ENCODE data around the gene OR6M1. TPM values are rescaled to one million over a fixed set of nuclear protein-coding genes. Genes with fewer than 3 reads are reported as not detected.

The OR6M1 gene
- polyA plus RNA-seq, 2 of the 4 experiments (the other 2 are of a cell fraction): not detected

DNA sequence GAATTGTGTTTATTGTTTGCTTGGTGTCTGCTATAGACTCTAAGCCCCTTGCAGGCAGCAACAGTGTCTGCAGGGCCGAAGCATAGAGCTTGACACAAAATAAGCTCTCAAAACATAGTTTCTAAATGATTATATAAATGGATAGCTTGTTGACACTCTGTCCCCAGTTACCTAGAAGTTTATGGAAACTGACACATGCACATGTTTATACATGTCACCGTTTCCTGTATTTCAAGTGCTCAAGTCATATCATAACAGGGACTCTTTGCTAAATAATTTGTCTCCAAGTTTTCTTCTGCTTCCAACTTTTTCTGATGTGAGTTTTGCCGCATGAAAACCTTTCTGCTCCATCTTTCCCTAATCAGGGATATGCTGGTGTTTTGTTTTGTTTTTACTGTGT is 48.2 kb downstream of the OR6M1 start:
- H3K4me1 ChIP-seq: no peaks in the 10 kb centered on the region
- DNase-seq (ENCODE audit: low read depth in 1 of 2, low spot score in 1 of 2): no peak
- H3K27ac ChIP-seq: no peak overlapping the region
- ATAC-seq: no peak
- WGBS (ENCODE audit: missing lambda C conversion rate): 17% methylated on average over 3 of the region's 3 CpGs
- ChIA-PET POLR2A (no interaction called here), CTCF (no interaction called here)
- no peaks in the 10 kb centered on the region for H3K9me3 ChIP-seq
- no peak for FAIRE-seq
- no peak overlapping the region for H3K4me2 ChIP-seq
- TF ChIP-seq BHLHE40 (IDR thresholded peaks at IDR 0.05; ENCODE audit: low read depth, low read length) (no peak), NPAS2 (CRISPR knock-in tag; IDR thresholded peaks at IDR 0.05; ENCODE audit: borderline replicate concordance) (no peak), JUNB (IDR thresholded peaks at IDR 0.05) (no peak), HEYL (CRISPR knock-in tag; IDR thresholded peaks at IDR 0.05) (no peak)
- no peak overlapping the region for H3K4me3 ChIP-seq

DNA sequence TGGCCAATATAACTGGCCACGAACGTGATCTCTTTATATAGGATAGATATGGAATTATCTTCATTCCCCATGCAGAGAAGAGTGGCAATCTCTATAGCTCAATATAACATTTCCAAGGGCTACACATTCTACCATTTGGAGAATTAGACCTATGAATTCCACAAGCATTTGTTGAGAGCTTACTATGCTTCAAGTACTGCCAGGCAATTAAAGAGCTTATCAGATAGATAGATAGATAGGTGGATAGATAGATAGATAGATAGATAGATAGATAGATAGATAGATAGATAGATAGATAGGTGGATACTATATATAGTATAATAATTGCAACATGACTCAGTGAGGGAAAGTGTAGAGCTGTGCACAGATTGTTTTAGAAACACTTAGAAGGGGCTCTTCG is 50.3 kb downstream of the OR6M1 start:
- CTCF ChIA-PET: no interaction called here
- 0% methylated on average over 3 of the region's 3 CpGs for WGBS (ENCODE audit: missing lambda C conversion rate)
- POLR2A ChIA-PET: no interaction called here
- DNase-seq (ENCODE audit: low read depth in 1 of 2, low spot score in 1 of 2) (no peak), ATAC-seq (no peak), FAIRE-seq (no peak)
- Histone ChIP-seq H3K4me1 (no peaks in the 10 kb centered on the region), H3K4me3 (no peak overlapping the region), H3K9me3 (no peaks in the 10 kb centered on the region), H3K27ac (no peak overlapping the region), H3K4me2 (no peak overlapping the region)
- TF ChIP-seq EP300 (IDR thresholded peaks at IDR 0.05) (no peak), RCOR1 (IDR thresholded peaks at IDR 0.05; ENCODE audit: low read depth, low read length) (no peak), NFE2L2 (conservative IDR thresholded peaks at IDR 0.05; ENCODE audit: low read length) (no peak), KDM1A (IDR thresholded peaks at IDR 0.05; ENCODE audit: low read depth) (no peak), FOSL2 (IDR thresholded peaks at IDR 0.05) (no peak), FOSL2 (CRISPR knock-in tag; IDR thresholded peaks at IDR 0.05) (no peak), HOXB13 (CRISPR knock-in tag; IDR thresholded peaks at IDR 0.05; ENCODE audit: low read depth) (no peak), TP53 (CRISPR knock-in tag; IDR thresholded peaks at IDR 0.05) (no peak), NPAS2 (CRISPR knock-in tag; IDR thresholded peaks at IDR 0.05; ENCODE audit: borderline replicate concordance) (no peak), POLR2A (IDR thresholded peaks at IDR 0.05; ENCODE audit: low read length) (no peak), ZFP36 (IDR thresholded peaks at IDR 0.05; ENCODE audit: borderline replicate concordance, partially characterized antibody) (no peak), CBX2 (IDR thresholded peaks at IDR 0.05; ENCODE audit: borderline replicate concordance, low read depth) (no peak), CHD2 (IDR thresholded peaks at IDR 0.05; ENCODE audit: low read length, partially characterized antibody) (no peak), HOXB5 (CRISPR knock-in tag; IDR thresholded peaks at IDR 0.05) (no peak), HOXA7 (CRISPR knock-in tag; IDR thresholded peaks at IDR 0.05) (no peak)
- TF ChIP-seq, protein P1, sequence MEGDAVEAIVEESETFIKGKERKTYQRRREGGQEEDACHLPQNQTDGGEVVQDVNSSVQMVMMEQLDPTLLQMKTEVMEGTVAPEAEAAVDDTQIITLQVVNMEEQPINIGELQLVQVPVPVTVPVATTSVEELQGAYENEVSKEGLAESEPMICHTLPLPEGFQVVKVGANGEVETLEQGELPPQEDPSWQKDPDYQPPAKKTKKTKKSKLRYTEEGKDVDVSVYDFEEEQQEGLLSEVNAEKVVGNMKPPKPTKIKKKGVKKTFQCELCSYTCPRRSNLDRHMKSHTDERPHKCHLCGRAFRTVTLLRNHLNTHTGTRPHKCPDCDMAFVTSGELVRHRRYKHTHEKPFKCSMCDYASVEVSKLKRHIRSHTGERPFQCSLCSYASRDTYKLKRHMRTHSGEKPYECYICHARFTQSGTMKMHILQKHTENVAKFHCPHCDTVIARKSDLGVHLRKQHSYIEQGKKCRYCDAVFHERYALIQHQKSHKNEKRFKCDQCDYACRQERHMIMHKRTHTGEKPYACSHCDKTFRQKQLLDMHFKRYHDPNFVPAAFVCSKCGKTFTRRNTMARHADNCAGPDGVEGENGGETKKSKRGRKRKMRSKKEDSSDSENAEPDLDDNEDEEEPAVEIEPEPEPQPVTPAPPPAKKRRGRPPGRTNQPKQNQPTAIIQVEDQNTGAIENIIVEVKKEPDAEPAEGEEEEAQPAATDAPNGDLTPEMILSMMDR (IDR thresholded peaks at IDR 0.05): no peak
- TF ChIP-seq, protein P2, sequence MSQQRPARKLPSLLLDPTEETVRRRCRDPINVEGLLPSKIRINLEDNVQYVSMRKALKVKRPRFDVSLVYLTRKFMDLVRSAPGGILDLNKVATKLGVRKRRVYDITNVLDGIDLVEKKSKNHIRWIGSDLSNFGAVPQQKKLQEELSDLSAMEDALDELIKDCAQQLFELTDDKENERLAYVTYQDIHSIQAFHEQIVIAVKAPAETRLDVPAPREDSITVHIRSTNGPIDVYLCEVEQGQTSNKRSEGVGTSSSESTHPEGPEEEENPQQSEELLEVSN (IDR thresholded peaks at IDR 0.05; ENCODE audit: borderline replicate concordance, low read depth): no peak
- TF ChIP-seq, protein P3, sequence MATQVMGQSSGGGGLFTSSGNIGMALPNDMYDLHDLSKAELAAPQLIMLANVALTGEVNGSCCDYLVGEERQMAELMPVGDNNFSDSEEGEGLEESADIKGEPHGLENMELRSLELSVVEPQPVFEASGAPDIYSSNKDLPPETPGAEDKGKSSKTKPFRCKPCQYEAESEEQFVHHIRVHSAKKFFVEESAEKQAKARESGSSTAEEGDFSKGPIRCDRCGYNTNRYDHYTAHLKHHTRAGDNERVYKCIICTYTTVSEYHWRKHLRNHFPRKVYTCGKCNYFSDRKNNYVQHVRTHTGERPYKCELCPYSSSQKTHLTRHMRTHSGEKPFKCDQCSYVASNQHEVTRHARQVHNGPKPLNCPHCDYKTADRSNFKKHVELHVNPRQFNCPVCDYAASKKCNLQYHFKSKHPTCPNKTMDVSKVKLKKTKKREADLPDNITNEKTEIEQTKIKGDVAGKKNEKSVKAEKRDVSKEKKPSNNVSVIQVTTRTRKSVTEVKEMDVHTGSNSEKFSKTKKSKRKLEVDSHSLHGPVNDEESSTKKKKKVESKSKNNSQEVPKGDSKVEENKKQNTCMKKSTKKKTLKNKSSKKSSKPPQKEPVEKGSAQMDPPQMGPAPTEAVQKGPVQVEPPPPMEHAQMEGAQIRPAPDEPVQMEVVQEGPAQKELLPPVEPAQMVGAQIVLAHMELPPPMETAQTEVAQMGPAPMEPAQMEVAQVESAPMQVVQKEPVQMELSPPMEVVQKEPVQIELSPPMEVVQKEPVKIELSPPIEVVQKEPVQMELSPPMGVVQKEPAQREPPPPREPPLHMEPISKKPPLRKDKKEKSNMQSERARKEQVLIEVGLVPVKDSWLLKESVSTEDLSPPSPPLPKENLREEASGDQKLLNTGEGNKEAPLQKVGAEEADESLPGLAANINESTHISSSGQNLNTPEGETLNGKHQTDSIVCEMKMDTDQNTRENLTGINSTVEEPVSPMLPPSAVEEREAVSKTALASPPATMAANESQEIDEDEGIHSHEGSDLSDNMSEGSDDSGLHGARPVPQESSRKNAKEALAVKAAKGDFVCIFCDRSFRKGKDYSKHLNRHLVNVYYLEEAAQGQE (IDR thresholded peaks at IDR 0.05): no peak
- TF ChIP-seq, protein P4, sequence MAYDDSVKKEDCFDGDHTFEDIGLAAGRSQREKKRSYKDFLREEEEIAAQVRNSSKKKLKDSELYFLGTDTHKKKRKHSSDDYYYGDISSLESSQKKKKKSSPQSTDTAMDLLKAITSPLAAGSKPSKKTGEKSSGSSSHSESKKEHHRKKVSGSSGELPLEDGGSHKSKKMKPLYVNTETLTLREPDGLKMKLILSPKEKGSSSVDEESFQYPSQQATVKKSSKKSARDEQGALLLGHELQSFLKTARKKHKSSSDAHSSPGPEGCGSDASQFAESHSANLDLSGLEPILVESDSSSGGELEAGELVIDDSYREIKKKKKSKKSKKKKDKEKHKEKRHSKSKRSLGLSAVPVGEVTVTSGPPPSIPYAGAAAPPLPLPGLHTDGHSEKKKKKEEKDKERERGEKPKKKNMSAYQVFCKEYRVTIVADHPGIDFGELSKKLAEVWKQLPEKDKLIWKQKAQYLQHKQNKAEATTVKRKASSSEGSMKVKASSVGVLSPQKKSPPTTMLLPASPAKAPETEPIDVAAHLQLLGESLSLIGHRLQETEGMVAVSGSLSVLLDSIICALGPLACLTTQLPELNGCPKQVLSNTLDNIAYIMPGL (CRISPR knock-in tag; IDR thresholded peaks at IDR 0.05; ENCODE audit: borderline replicate concordance): no peak

Small RNA genes within 50 kb of the gene (small RNA-seq; reads per million reads assigned to genes)
- gene RNU1-21P: 0 to 0.19 (median 0.02) reads per million in 6 experiments

Other genes with a start within 250 kb of the OR6M1 start
- 0.37 and 0.40 TPM in 2 replicates for gene SCN3B, start 151.7 kb downstream of the OR6M1 start, polyA plus RNA-seq (2011; rRNA removed)
- gene SCN3B, start 151.7 kb downstream of the OR6M1 start, polyA plus RNA-seq (2017; fragmentation: RNase III; extraction: RNeasy Plus Mini Kit Qiagen cat#74134 plus additional on column Dnase treatment): 0.17 to 0.25 TPM (median 0.18 TPM) in 3 replicates
- 14.2 and 14.4 TPM in 2 replicates for gene ZNF202, start 64.7 kb downstream of the OR6M1 start, polyA plus RNA-seq (2011; rRNA removed)
- gene ZNF202, start 64.7 kb downstream of the OR6M1 start, polyA plus RNA-seq (2017; fragmentation: RNase III; extraction: RNeasy Plus Mini Kit Qiagen cat#74134 plus additional on column Dnase treatment): 10.0 to 12.9 TPM (median 11.9 TPM) in 3 replicates
- not detected in 2 replicates for gene OR6X1, start 51.8 kb downstream of the OR6M1 start, polyA plus RNA-seq (2011; rRNA removed)
- gene OR6X1, start 51.8 kb downstream of the OR6M1 start, polyA plus RNA-seq (2017; fragmentation: RNase III; extraction: RNeasy Plus Mini Kit Qiagen cat#74134 plus additional on column Dnase treatment): not detected in 3 replicates
- gene TMEM225, start 79.3 kb upstream of the OR6M1 start, polyA plus RNA-seq (2011; rRNA removed): not detected in 2 replicates
- not detected in 3 replicates for gene TMEM225, start 79.3 kb upstream of the OR6M1 start, polyA plus RNA-seq (2017; fragmentation: RNase III; extraction: RNeasy Plus Mini Kit Qiagen cat#74134 plus additional on column Dnase treatment)
- gene OR8D4, start 95.8 kb upstream of the OR6M1 start, polyA plus RNA-seq (2011; rRNA removed): not detected in 2 replicates
- not detected in 3 replicates for gene OR8D4, start 95.8 kb upstream of the OR6M1 start, polyA plus RNA-seq (2017; fragmentation: RNase III; extraction: RNeasy Plus Mini Kit Qiagen cat#74134 plus additional on column Dnase treatment)
- not detected in 2 replicates for gene OR4D5, start 133.3 kb upstream of the OR6M1 start, polyA plus RNA-seq (2011; rRNA removed)
- not detected in 3 replicates for gene OR4D5, start 133.3 kb upstream of the OR6M1 start, polyA plus RNA-seq (2017; fragmentation: RNase III; extraction: RNeasy Plus Mini Kit Qiagen cat#74134 plus additional on column Dnase treatment)
- gene OR6T1, start 137.5 kb upstream of the OR6M1 start, polyA plus RNA-seq (2011; rRNA removed): not detected in 2 replicates
- not detected in 3 replicates for gene OR6T1, start 137.5 kb upstream of the OR6M1 start, polyA plus RNA-seq (2017; fragmentation: RNase III; extraction: RNeasy Plus Mini Kit Qiagen cat#74134 plus additional on column Dnase treatment)
- gene OR10S1, start 171.4 kb upstream of the OR6M1 start, polyA plus RNA-seq (2011; rRNA removed): not detected in 2 replicates
- gene OR10S1, start 171.4 kb upstream of the OR6M1 start, polyA plus RNA-seq (2017; fragmentation: RNase III; extraction: RNeasy Plus Mini Kit Qiagen cat#74134 plus additional on column Dnase treatment): not detected in 3 replicates
- gene OR10G6, start 188.8 kb upstream of the OR6M1 start, polyA plus RNA-seq (2011; rRNA removed): not detected in 2 replicates
- gene OR10G6, start 188.8 kb upstream of the OR6M1 start, polyA plus RNA-seq (2017; fragmentation: RNase III; extraction: RNeasy Plus Mini Kit Qiagen cat#74134 plus additional on column Dnase treatment): not detected in 3 replicates
- not detected in 2 replicates for gene OR10G4, start 206.6 kb upstream of the OR6M1 start, polyA plus RNA-seq (2011; rRNA removed)
- gene OR10G4, start 206.6 kb upstream of the OR6M1 start, polyA plus RNA-seq (2017; fragmentation: RNase III; extraction: RNeasy Plus Mini Kit Qiagen cat#74134 plus additional on column Dnase treatment): not detected in 3 replicates
- not detected in 2 replicates for gene OR10G9, start 216.7 kb upstream of the OR6M1 start, polyA plus RNA-seq (2011; rRNA removed)
- gene OR10G9, start 216.7 kb upstream of the OR6M1 start, polyA plus RNA-seq (2017; fragmentation: RNase III; extraction: RNeasy Plus Mini Kit Qiagen cat#74134 plus additional on column Dnase treatment): not detected in 3 replicates
- gene OR10G8, start 220.4 kb upstream of the OR6M1 start, polyA plus RNA-seq (2011; rRNA removed): not detected in 2 replicates
- gene OR10G8, start 220.4 kb upstream of the OR6M1 start, polyA plus RNA-seq (2017; fragmentation: RNase III; extraction: RNeasy Plus Mini Kit Qiagen cat#74134 plus additional on column Dnase treatment): not detected in 3 replicates
- gene OR10G7, start 235.0 kb upstream of the OR6M1 start, polyA plus RNA-seq (2011; rRNA removed): not detected in 2 replicates
- gene OR10G7, start 235.0 kb upstream of the OR6M1 start, polyA plus RNA-seq (2017; fragmentation: RNase III; extraction: RNeasy Plus Mini Kit Qiagen cat#74134 plus additional on column Dnase treatment): not detected in 3 replicates

All from A549 (cell line).